CD14-positive monocyte (primary cell): Measurements from ENCODE around the gene MFAP1. TPM values are rescaled to one million over a fixed set of nuclear protein-coding genes. Genes with fewer than 3 reads are reported as not detected.

ENCODE experiments used
- DNase-seq, 3 donors: peaks; one replicate each; pipeline ENCODE4 v3.0.0-alpha.2; 2011 to 2022
- H2AFZ ChIP-seq: 2 replicates; pipeline ENCODE4 v1.6.0; 2012; ENCODE audit warnings: mild to moderate bottlenecking, low read depth, low read length, inconsistent platforms; ENCODE audit not compliant: insufficient read depth, poor library complexity, severe bottlenecking
- H3K27ac ChIP-seq, 2 donors: 1 replicate in 1 of 2; 2 replicates in 1 of 2; pipeline ENCODE4 v1.5.1; 2012 to 2013; ENCODE audit warnings: low read length in 2 of 2, control low read depth in 1 of 2, inconsistent platforms in 1 of 2, low read depth in 1 of 2, mild to moderate bottlenecking in 1 of 2
- H3K27me3 ChIP-seq, 2 donors: one replicate each; pipeline versions ENCODE4 v1.6.0 to v1.6.1; 2011 to 2013; ENCODE audit warnings: low read length in 2 of 2; ENCODE audit not compliant: control insufficient read depth in 2 of 2, insufficient read depth in 2 of 2
- H3K36me3 ChIP-seq, 2 donors: replicated peaks in 1 of 2; 1 replicate in 1 of 2; 2 replicates in 1 of 2; pipeline versions ENCODE4 v1.5.1 to v1.6.1; 2012 to 2013; ENCODE audit warnings: low read length in 2 of 2, control low read depth in 1 of 2, inconsistent platforms in 1 of 2, mild to moderate bottlenecking in 1 of 2; ENCODE audit not compliant: insufficient read depth in 2 of 2, control insufficient read depth in 1 of 2
- H3K4me1 ChIP-seq, 2 donors: 1 replicate in 1 of 2; 2 replicates in 1 of 2; pipeline versions ENCODE4 v1.5.1 to v1.6.1; 2012 to 2013; ENCODE audit warnings: low read length in 2 of 2, control low read depth in 1 of 2, inconsistent platforms in 1 of 2, mild to moderate bottlenecking in 1 of 2, moderate library complexity in 1 of 2; ENCODE audit not compliant: insufficient read depth in 2 of 2, control insufficient read depth in 1 of 2
- H3K4me2 ChIP-seq: replicated peaks from 2 replicates; pipeline ENCODE3; 2012; ENCODE audit warnings: low read length, moderate library complexity, mild to moderate bottlenecking; ENCODE audit not compliant: poor library complexity, severe bottlenecking; ENCODE audit errors: extremely low read depth
- H3K4me3 ChIP-seq, 3 experiments: fragments of 200-600 bp in 1 of 3; sonication (generic) in 1 of 3; replicated peaks in 1 of 3; 1 replicate in 2 of 3; 2 replicates in 1 of 3; pipeline ENCODE4 v1.5.1; 2011 to 2013; ENCODE audit warnings: low read length in 3 of 3, mild to moderate bottlenecking in 3 of 3, control low read depth in 2 of 3, low read depth in 2 of 3, inconsistent platforms in 1 of 3, moderate library complexity in 1 of 3
- H3K79me2 ChIP-seq: 2 replicates; pipeline ENCODE4 v1.6.0; 2012; ENCODE audit warnings: mild to moderate bottlenecking, control low read depth, inconsistent platforms, low read length, moderate library complexity; ENCODE audit not compliant: insufficient read depth
- H3K9ac ChIP-seq: 2 replicates; pipeline ENCODE4 v1.6.0; 2017; ENCODE audit warnings: low read length, mild to moderate bottlenecking; ENCODE audit not compliant: insufficient read depth, poor library complexity, severe bottlenecking
- H3K9me3 ChIP-seq, 2 donors: replicated peaks in 1 of 2; 1 replicate in 1 of 2; 2 replicates in 1 of 2; pipeline versions ENCODE4 v1.5.1 to v1.6.1; 2012 to 2013; ENCODE audit warnings: low read length in 2 of 2, control low read depth in 1 of 2; ENCODE audit not compliant: control insufficient read depth in 1 of 2, insufficient read depth in 1 of 2
- H4K20me1 ChIP-seq: 2 replicates; pipeline ENCODE4 v1.6.0; 2012; ENCODE audit warnings: mild to moderate bottlenecking, low read length, control low read depth, moderate library complexity; ENCODE audit not compliant: insufficient read depth
- H3K27ac Mint-ChIP-seq, 7 donors: one replicate each; pipeline ENCODE4 v1.8.0; 2020; ENCODE audit warnings: mild to moderate bottlenecking in 7 of 7, mixed read lengths in 7 of 7, moderate library complexity in 6 of 7, inconsistent platforms in 2 of 7
- H3K27me3 Mint-ChIP-seq, 3 donors: one replicate each; pipeline ENCODE4 v1.8.0; 2021 to 2022; ENCODE audit warnings: low read depth in 3 of 3, mild to moderate bottlenecking in 3 of 3, mixed read lengths in 3 of 3, moderate library complexity in 3 of 3, inconsistent platforms in 1 of 3
- H3K36me3 Mint-ChIP-seq, 2 donors: one replicate each; pipeline ENCODE4 v1.8.0; 2020; ENCODE audit warnings: mixed read lengths in 2 of 2, inconsistent platforms in 1 of 2, mild to moderate bottlenecking in 1 of 2
- H3K4me1 Mint-ChIP-seq: one replicate; pipeline ENCODE4 v1.8.0; 2020; ENCODE audit warnings: mild to moderate bottlenecking, mixed read lengths
- H3K4me3 Mint-ChIP-seq, 2 donors: one replicate each; pipeline ENCODE4 v1.8.0; 2020; ENCODE audit warnings: mild to moderate bottlenecking in 2 of 2, mixed read lengths in 2 of 2, moderate library complexity in 1 of 2
- H3K9me3 Mint-ChIP-seq, 7 donors: one replicate each; pipeline ENCODE4 v1.8.0; 2020 to 2022; ENCODE audit warnings: mixed read lengths in 7 of 7, mild to moderate bottlenecking in 6 of 7, moderate library complexity in 6 of 7, inconsistent platforms in 2 of 7
- WGBS: methylation state at CpG from one replicate; pipeline ENCODE4 v1.1.5; 2013; ENCODE audit warnings: missing lambda C conversion rate; ENCODE audit not compliant: insufficient coverage; 5-methylcytosine and 5-hydroxymethylcytosine counted together
- intact Hi-C, 2 donors: fragments of 100-400 bp; cut with micrococcal nuclease; formaldehyde crosslinking; loops; one replicate each; pipeline versions ENCODE4 v1.15.0 to v1.15.1; 2023
- polyA plus RNA-seq, 3 donors: library from polyadenylated mRNA; depleted of rRNA in 1 of 3; unstranded in 2 of 3; stranded (reverse) in 1 of 3; fragments of 300-500 nt in 2 of 3; fragments of >200 nt in 1 of 3; fragmentation: Illumina TruSeq in 2 of 3; gene quantifications; 1 replicate in 2 of 3; 2 replicates in 1 of 3; pipeline ENCODE4 v1.2.3, GENCODE V29; 2012 to 2021
- TF ChIP-seq, protein P1 (sequence below): fragments of 200-600 bp; IDR thresholded peaks from one replicate; pipeline ENCODE4 v1.8.0; 2022; ENCODE audit warnings: antibody characterized with exemption, mild to moderate bottlenecking

Gene MFAP1
- polyA plus RNA-seq, 3 donors: 2.6 to 3.7 (median 3.7) TPM

- Mint-ChIP-seq H3K27me3 (peaks cover 0 to 3% (median 2%) of the 10 kb centered on the region in 3 donors), H3K9me3 (no peaks in the 10 kb centered on the region), H3K36me3 (peaks cover 20 to 30% of the 10 kb centered on the region in 2 donors), H3K4me3 (peak overlapping the region in 1 of 2 donors; percentile 93), H3K4me1 (peaks cover 30% of the 10 kb centered on the region), H3K27ac (peak overlapping the region in 2 of 7 donors; percentile 20 to 74)
- no peak overlapping the region for H3K4me3 ChIP-seq
- H2AFZ ChIP-seq: no peak overlapping the region
- no peak overlapping the region for H3K9ac ChIP-seq
- H3K79me2 ChIP-seq: no peaks in the 10 kb centered on the region
- no CpG with 5 or more reads among the region's 1 CpG for WGBS
- TF ChIP-seq, protein P1, sequence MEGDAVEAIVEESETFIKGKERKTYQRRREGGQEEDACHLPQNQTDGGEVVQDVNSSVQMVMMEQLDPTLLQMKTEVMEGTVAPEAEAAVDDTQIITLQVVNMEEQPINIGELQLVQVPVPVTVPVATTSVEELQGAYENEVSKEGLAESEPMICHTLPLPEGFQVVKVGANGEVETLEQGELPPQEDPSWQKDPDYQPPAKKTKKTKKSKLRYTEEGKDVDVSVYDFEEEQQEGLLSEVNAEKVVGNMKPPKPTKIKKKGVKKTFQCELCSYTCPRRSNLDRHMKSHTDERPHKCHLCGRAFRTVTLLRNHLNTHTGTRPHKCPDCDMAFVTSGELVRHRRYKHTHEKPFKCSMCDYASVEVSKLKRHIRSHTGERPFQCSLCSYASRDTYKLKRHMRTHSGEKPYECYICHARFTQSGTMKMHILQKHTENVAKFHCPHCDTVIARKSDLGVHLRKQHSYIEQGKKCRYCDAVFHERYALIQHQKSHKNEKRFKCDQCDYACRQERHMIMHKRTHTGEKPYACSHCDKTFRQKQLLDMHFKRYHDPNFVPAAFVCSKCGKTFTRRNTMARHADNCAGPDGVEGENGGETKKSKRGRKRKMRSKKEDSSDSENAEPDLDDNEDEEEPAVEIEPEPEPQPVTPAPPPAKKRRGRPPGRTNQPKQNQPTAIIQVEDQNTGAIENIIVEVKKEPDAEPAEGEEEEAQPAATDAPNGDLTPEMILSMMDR: no peak
- peaks cover 17 to 36% of the 10 kb centered on the region in 2 donors for H3K36me3 ChIP-seq
- H3K4me2 ChIP-seq: no peak overlapping the region
- no peaks in the 10 kb centered on the region for H3K27me3 ChIP-seq
- intact Hi-C loops: no loop called here
- peaks cover 19 to 32% of the 10 kb centered on the region in 2 donors for H3K4me1 ChIP-seq
- H3K9me3 ChIP-seq: no peaks in the 10 kb centered on the region
- peaks cover 5% of the 10 kb centered on the region for H4K20me1 ChIP-seq
- peak in 1 of 3 donors; percentile 26 for DNase-seq
- no peak overlapping the region for H3K27ac ChIP-seq
Measured at GRCh38 chr15:43775411-43775965, 49.0 kb downstream of the MFAP1 start.

DNA sequence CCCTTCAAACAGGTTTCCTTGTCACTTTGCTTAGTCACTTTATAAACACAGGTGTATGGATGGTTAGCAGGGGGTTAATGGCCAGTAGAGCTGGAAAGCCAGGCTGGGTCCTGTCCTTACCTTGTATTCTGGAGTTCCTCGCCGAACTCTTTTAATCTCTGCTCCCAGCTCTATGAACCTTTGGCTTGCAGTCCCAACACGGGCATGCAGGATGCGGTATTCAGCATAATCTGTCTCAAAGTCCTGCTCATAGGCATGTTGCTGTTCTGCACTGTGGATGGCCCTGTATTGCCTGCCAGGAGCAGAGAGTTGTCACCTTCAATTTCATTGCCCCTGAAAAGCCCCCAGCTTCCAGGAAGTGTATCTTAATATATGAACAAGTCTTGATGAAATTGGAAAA lies 50.4 kb downstream of the MFAP1 start:
- H3K27ac Mint-ChIP-seq: peak overlapping the region in 2 of 7 donors; percentile 18 to 43
- no peak overlapping the region for H3K4me3 Mint-ChIP-seq
- no peaks in the 10 kb centered on the region for H3K9me3 ChIP-seq
- H3K4me1 Mint-ChIP-seq: peaks cover 30% of the 10 kb centered on the region
- H3K36me3 Mint-ChIP-seq: peaks cover 31 to 42% of the 10 kb centered on the region in 2 donors
- H2AFZ ChIP-seq: no peak overlapping the region
- peaks cover 19 to 32% of the 10 kb centered on the region in 2 donors for H3K4me1 ChIP-seq
- peaks cover 5% of the 10 kb centered on the region for H4K20me1 ChIP-seq
- H3K9ac ChIP-seq: no peak overlapping the region
- peaks cover 22 to 49% of the 10 kb centered on the region in 2 donors for H3K36me3 ChIP-seq
- no peak for DNase-seq
- H3K27me3 ChIP-seq: no peaks in the 10 kb centered on the region
- H3K9me3 Mint-ChIP-seq: no peaks in the 10 kb centered on the region
- no peaks in the 10 kb centered on the region for H3K79me2 ChIP-seq
- no peak overlapping the region for H3K4me2 ChIP-seq
- peaks cover 0 to 3% (median 2%) of the 10 kb centered on the region in 3 donors for H3K27me3 Mint-ChIP-seq
- H3K27ac ChIP-seq: no peak overlapping the region
- 94% methylated on average over 4 of the region's 4 CpGs for WGBS
- TF ChIP-seq, protein P1: no peak
- intact Hi-C loops: no loop called here
- no peak overlapping the region for H3K4me3 ChIP-seq
